ENCODE measurements around the gene PPT2. TPM values are rescaled to one million over a fixed set of nuclear protein-coding genes. Genes with fewer than 3 reads are reported as not detected.

PPT2 gene
- total RNA-seq, 1 experiment from 2014 or later = 46.3 TPM

GRCh38 chr6:32154514-32155161 lies 697 bp downstream of the PPT2 start:
- no peak overlapping the region for H2BK20ac ChIP-seq (ENCODE audit: low read depth, low read length, poor library complexity, severe bottlenecking)
- no peak overlapping the region for H2BK12ac ChIP-seq (ENCODE audit: insufficient read length, low read depth, low read length)
- no peak overlapping the region for H4K91ac ChIP-seq (ENCODE audit: insufficient read length, low read depth, low read length)
- no peaks in the 10 kb centered on the region for H4K20me1 ChIP-seq (ENCODE audit: control insufficient read depth, insufficient read depth, insufficient read length)
- H3K79me1 ChIP-seq (ENCODE audit: insufficient read depth, low read depth, low read length, poor library complexity, severe bottlenecking) = no peaks in the 10 kb centered on the region
- no peak overlapping the region for H3K23ac ChIP-seq (ENCODE audit: insufficient read length, low read depth, low read length)
- no peak overlapping the region for H2BK120ac ChIP-seq (ENCODE audit: low read depth, low read length, poor library complexity, severe bottlenecking)
- peak overlapping the region; percentile 51 for H3K9ac ChIP-seq (ENCODE audit: extremely low read depth, insufficient read length, low read length)
- no CpG with 5 or more reads among the region's 34 CpGs for WGBS (ENCODE audit: extremely low coverage, insufficient read length, low lambda C conversion rate)
- Mint-ChIP-seq H3K36me3 (ENCODE audit: insufficient read depth in 1 of 3, low read depth in 3 of 3) (peaks cover 24 to 42% (median 27%) of the 10 kb centered on the region in 3 experiments), H3K4me3 (peak overlapping the region; percentile 97 to 98), H3K27me3 (ENCODE audit: low read depth) (peaks cover 4% of the 10 kb centered on the region), H3K4me1 (peaks cover 35 to 38% of the 10 kb centered on the region in 2 experiments), H3K9me3 (no peaks in the 10 kb centered on the region), H3K27ac (peak overlapping the region; percentile 76 to 99 (median 99); a peak in 5 of 7 replicates)
- H2AFZ ChIP-seq (ENCODE audit: low read length) = no peak overlapping the region
- no peak overlapping the region for H2BK15ac ChIP-seq (ENCODE audit: low read depth, low read length)
- H2AK5ac ChIP-seq (ENCODE audit: insufficient read length, low read length) = no peak overlapping the region
- H3K4me1 ChIP-seq (ENCODE audit: insufficient read depth, low read length) = peaks cover 2% of the 10 kb centered on the region; the same call in 1 of the 2 replicates
- peak; percentile 82 for DNase-seq
- peak overlapping the region; percentile 81 for H3K4me2 ChIP-seq (ENCODE audit: insufficient read depth, insufficient read length, low read length)
- peak; percentile 66 for TF ChIP-seq CTCF (conservative IDR thresholded peaks at IDR 0.05)
- H3K18ac ChIP-seq (ENCODE audit: insufficient read length, low read depth, low read length) = peak overlapping the region; percentile 54
- H3K27me3 ChIP-seq (ENCODE audit: insufficient read depth, low read length) = no peaks in the 10 kb centered on the region; the same call in 1 of the 2 replicates
- no peak overlapping the region for H3K27ac ChIP-seq (ENCODE audit: insufficient read length, low read depth, low read length)
- H2BK5ac ChIP-seq (ENCODE audit: insufficient read length, low read length) = no peak overlapping the region
- peak overlapping the region; percentile 9; the same call in 1 of the 2 replicates for H3K14ac ChIP-seq (ENCODE audit: insufficient read depth, low read length)
- H3T11ph ChIP-seq (ENCODE audit: low read length) = no peak overlapping the region
- no peaks in the 10 kb centered on the region for H3K9me3 ChIP-seq (ENCODE audit: control insufficient read depth, low read depth, low read length)
- no peak overlapping the region for H3K4ac ChIP-seq (ENCODE audit: low read depth, low read length)
- H3K56ac ChIP-seq (ENCODE audit: insufficient read length, low read depth, low read length) = no peak overlapping the region
- peaks cover 29% of the 10 kb centered on the region for H3K23me2 ChIP-seq (ENCODE audit: insufficient read length, low read depth, low read length, poor library complexity, severe bottlenecking)
- H4K8ac ChIP-seq (replicated peaks; ENCODE audit: insufficient read length, low read depth, low read length) = no peak overlapping the region
- no peaks in the 10 kb centered on the region; the same call in 1 of the 2 replicates for H3K79me2 ChIP-seq (ENCODE audit: insufficient read depth, low read length)
- no peak overlapping the region for H4K5ac ChIP-seq (ENCODE audit: insufficient read length, low read depth, low read length)
